Suprapubic skin (tissue), 4 donors: ENCODE results near the gene FAM111A. TPM values are rescaled to one million over a fixed set of nuclear protein-coding genes. Genes with fewer than 3 reads are reported as not detected.
A peak's percentile ranks its signal among the peaks of the same experiment; 100 is the strongest.
"Not testable (repeated sequence)": the region's sequence is repeated elsewhere in the genome, so short reads cannot be mapped to it uniquely, and the experiment has no call there.

Source experiments
- DNase-seq, 2 donors: peaks; one replicate each; pipeline ENCODE4 v3.0.0-alpha.2; 2019; ENCODE audit warnings: low spot score in 2 of 2
- H3K27ac ChIP-seq: fragments of 200-600 bp; sonication (generic); one replicate; pipeline ENCODE4 v1.5.1; 2019
- H3K27me3 ChIP-seq: fragments of 200-600 bp; sonication (generic); one replicate; pipeline ENCODE4 v1.5.1; 2019
- H3K36me3 ChIP-seq: fragments of 200-600 bp; sonication (generic); one replicate; pipeline ENCODE4 v1.5.1; 2019
- H3K4me1 ChIP-seq: fragments of 200-600 bp; sonication (generic); one replicate; pipeline ENCODE4 v1.5.1; 2019
- H3K4me3 ChIP-seq: fragments of 200-600 bp; sonication (generic); one replicate; pipeline ENCODE4 v1.5.1; 2019; ENCODE audit warnings: mild to moderate bottlenecking
- H3K9me3 ChIP-seq: fragments of 200-600 bp; sonication (generic); one replicate; pipeline ENCODE4 v1.5.1; 2019
- EP300 ChIP-seq: sonication (generic); formaldehyde crosslinking; IDR thresholded peaks from one replicate; pipeline ENCODE4 v1.6.1; 2017; ENCODE audit warnings: antibody characterized with exemption
- POLR2A ChIP-seq, 2 donors: fragments of 450-650 bp; IDR thresholded peaks; one replicate each; pipeline ENCODE4 v1.6.1; 2017; ENCODE audit warnings: antibody characterized with exemption in 2 of 2, mild to moderate bottlenecking in 2 of 2, moderate library complexity in 2 of 2
- POLR2AphosphoS5 ChIP-seq, 3 donors: sonication (generic); formaldehyde crosslinking; IDR thresholded peaks; one replicate each; pipeline ENCODE4 v1.6.1; 2017; ENCODE audit warnings: antibody characterized with exemption in 3 of 3
- WGBS: methylation state at CpG from one replicate; pipeline ENCODE4 v1.1.5; 2018; 5-methylcytosine and 5-hydroxymethylcytosine counted together
- total RNA-seq, 4 donors: library from RNA; depleted of rRNA; stranded (reverse); fragments of >200 nt; gene quantifications; one replicate each; pipeline ENCODE4 v1.1.0, GENCODE V29; 2016
- TF ChIP-seq, protein P1 (sequence below), 2 donors: fragments of 200-600 bp in 1 of 2; fragments of 450-650 bp in 1 of 2; sonication (generic) in 1 of 2; IDR thresholded peaks; one replicate each; pipeline ENCODE4 v1.5.1; 2016 to 2019; ENCODE audit warnings: antibody characterized with exemption in 2 of 2, mild to moderate bottlenecking in 1 of 2, moderate library complexity in 1 of 2

FAM111A gene, protein sequence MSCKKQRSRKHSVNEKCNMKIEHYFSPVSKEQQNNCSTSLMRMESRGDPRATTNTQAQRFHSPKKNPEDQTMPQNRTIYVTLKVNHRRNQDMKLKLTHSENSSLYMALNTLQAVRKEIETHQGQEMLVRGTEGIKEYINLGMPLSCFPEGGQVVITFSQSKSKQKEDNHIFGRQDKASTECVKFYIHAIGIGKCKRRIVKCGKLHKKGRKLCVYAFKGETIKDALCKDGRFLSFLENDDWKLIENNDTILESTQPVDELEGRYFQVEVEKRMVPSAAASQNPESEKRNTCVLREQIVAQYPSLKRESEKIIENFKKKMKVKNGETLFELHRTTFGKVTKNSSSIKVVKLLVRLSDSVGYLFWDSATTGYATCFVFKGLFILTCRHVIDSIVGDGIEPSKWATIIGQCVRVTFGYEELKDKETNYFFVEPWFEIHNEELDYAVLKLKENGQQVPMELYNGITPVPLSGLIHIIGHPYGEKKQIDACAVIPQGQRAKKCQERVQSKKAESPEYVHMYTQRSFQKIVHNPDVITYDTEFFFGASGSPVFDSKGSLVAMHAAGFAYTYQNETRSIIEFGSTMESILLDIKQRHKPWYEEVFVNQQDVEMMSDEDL
- 10 to 100 TPM; 12.5 to 55.7 (median 21.6) TPM for total RNA-seq

GRCh38 chr11:59142530-59143507 is at the start of gene FAM111A:
TSS of gene FAM111A (plus strand) at chr11:59142856. CDS start at chr11:59148873, 6,017 bp downstream.
- Histone ChIP-seq H3K27me3 (no peaks in the 10 kb centered on the region), H3K4me3 (peak within 1 kb of the TSS; percentile 83), H3K4me1 (peaks cover 35% of the 10 kb centered on the region), H3K9me3 (no peaks in the 10 kb centered on the region), H3K36me3 (no peaks in the 10 kb centered on the region), H3K27ac (peak within 1 kb of the TSS; percentile 94)
- peak; percentile 94 to 95 for DNase-seq
- TF ChIP-seq EP300 (no peak), POLR2AphosphoS5 (IDR thresholded peaks at IDR 0.05) (peak in 2 of 3 donors; percentile 50 to 67), POLR2A (IDR thresholded peaks at IDR 0.05) (peak in 1 of 2 donors; percentile 31)
- TF ChIP-seq, protein P1, sequence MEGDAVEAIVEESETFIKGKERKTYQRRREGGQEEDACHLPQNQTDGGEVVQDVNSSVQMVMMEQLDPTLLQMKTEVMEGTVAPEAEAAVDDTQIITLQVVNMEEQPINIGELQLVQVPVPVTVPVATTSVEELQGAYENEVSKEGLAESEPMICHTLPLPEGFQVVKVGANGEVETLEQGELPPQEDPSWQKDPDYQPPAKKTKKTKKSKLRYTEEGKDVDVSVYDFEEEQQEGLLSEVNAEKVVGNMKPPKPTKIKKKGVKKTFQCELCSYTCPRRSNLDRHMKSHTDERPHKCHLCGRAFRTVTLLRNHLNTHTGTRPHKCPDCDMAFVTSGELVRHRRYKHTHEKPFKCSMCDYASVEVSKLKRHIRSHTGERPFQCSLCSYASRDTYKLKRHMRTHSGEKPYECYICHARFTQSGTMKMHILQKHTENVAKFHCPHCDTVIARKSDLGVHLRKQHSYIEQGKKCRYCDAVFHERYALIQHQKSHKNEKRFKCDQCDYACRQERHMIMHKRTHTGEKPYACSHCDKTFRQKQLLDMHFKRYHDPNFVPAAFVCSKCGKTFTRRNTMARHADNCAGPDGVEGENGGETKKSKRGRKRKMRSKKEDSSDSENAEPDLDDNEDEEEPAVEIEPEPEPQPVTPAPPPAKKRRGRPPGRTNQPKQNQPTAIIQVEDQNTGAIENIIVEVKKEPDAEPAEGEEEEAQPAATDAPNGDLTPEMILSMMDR (IDR thresholded peaks at IDR 0.05) = peak in 1 of 2 donors; percentile 15
- under 1% methylated on average over 43 of the region's 50 CpGs for WGBS

DNA sequence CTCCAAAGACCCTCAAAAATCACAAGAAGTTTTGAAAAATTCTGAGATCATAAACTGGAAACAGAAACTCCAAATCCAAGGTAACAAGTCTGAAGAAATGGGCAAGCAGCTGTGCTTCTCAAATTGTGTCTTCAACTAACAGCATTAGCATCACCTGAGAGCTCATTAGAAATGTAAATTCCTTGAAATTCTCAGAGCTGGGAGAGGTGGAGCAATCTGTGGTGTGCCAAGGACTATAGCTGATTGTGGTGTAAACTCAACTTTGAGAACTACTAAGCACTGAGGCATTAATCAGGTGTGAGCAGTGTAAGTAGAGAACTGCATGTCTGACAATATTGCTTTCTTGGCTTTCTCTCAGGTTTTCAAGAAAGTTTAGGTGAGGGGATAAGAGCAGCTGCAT is 49.1 kb upstream of the FAM111A start:
- not testable (repeated sequence) for H3K9me3 ChIP-seq, H3K36me3 ChIP-seq, H3K27me3 ChIP-seq, DNase-seq, H3K4me3 ChIP-seq, H3K4me1 ChIP-seq, H3K27ac ChIP-seq

DNA sequence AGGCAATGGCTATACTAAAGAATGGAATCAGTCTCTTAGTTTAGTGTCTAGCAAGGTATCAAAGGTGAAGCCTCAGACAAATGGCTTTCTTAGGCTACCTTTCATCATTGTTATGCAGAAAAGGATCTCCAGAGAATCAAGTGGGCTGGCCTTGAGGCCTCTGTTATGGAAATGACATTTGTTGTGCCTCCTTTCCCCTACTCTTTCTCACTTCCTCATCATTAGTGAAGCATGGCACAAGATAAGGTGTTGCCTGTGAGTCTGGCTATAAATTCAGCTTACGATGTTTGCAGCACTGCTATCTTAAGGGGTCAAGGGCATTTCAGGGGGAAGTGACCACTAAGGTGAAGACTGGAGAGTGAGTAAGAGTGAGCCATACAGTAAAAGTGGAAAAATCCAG is 47.4 kb upstream of the FAM111A start:
- H3K27ac ChIP-seq, H3K36me3 ChIP-seq, H3K27me3 ChIP-seq, DNase-seq, H3K9me3 ChIP-seq, H3K4me3 ChIP-seq, H3K4me1 ChIP-seq: not testable (repeated sequence)
- WGBS = 56% methylated on average over 1 of the region's 1 CpG

DNA sequence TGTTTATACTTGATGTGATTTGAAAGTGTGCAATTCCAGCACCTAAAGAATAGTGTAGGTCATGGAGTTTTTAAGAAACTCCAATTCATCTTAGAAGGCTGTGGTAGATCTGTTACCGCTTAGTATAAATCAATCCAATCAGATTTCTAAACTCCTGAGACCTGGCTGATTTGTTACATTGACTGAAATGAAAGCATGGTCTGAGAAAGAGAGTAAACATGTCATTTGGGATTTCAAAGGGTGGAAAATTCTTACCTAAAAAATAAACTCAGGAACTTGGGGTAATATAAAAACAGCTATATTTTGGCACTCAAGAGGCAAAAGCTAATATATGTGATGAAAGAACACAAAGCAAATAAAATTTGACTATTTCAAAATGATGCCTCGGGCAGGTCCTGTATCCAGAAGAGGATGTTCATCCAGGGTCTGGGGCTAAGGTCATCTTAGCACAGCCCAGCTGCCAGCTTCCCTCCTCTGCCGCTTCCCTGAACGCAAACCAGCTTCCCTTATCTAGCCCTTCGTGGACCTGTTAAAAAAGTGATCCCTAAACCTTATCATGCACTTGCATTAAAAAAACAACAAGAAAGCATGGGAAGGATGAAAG is 46.6 kb upstream of the FAM111A start:
- H3K27me3 ChIP-seq, H3K9me3 ChIP-seq, H3K36me3 ChIP-seq, H3K27ac ChIP-seq, DNase-seq, H3K4me1 ChIP-seq, H3K4me3 ChIP-seq: not testable (repeated sequence)
- WGBS = 74% methylated on average over 5 of the region's 5 CpGs

DNA sequence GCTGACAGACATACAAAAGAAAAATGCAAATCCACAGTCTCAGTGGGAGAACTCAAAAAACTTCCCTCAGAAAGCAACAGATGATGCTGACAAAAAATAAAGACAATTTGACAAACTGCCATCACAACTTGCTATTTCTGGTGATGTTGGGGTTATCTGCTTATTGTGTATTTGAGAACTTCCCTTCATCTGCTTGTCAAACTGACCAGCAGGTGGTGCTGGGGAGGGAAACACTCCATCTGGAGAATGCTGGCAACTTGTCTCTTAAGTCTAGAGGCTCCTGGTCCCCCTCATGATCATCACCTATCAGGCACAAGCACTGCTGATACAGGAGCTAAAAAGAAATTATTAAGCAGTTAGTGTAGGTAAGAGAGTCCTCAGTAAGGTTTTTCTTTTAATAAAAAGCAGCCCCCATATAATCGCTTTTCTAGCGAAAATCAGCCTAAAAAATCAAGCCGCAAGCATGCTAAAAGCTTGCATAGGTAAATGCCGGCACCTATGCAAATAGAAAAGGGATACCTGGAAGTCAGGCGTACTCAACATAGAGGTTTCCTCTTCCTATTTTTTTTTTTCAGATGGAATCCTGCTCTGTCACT is 45.4 kb upstream of the FAM111A start:
- Histone ChIP-seq H3K4me3 (no peak overlapping the region), H3K4me1 (peaks cover 6% of the 10 kb centered on the region), H3K27ac (no peak overlapping the region), H3K36me3 (no peaks in the 10 kb centered on the region), H3K9me3 (no peaks in the 10 kb centered on the region), H3K27me3 (no peaks in the 10 kb centered on the region)
- TF ChIP-seq, protein P1 (IDR thresholded peaks at IDR 0.05) = peak; percentile 32 to 58
- TF ChIP-seq POLR2AphosphoS5 (IDR thresholded peaks at IDR 0.05) = no peak
- 91% methylated on average over 5 of the region's 5 CpGs for WGBS
- no peak for DNase-seq

- H3K27me3 ChIP-seq, H3K4me1 ChIP-seq, DNase-seq, H3K9me3 ChIP-seq, H3K36me3 ChIP-seq, H3K4me3 ChIP-seq, H3K27ac ChIP-seq: not testable (repeated sequence)
- 74% methylated on average over 8 of the region's 8 CpGs for WGBS
These were observed 44.7 kb upstream of the FAM111A start for GRCh38 chr11:59097938-59098337.
